ENCODE measurements around the gene BACH2.

The BACH2 gene

DNA sequence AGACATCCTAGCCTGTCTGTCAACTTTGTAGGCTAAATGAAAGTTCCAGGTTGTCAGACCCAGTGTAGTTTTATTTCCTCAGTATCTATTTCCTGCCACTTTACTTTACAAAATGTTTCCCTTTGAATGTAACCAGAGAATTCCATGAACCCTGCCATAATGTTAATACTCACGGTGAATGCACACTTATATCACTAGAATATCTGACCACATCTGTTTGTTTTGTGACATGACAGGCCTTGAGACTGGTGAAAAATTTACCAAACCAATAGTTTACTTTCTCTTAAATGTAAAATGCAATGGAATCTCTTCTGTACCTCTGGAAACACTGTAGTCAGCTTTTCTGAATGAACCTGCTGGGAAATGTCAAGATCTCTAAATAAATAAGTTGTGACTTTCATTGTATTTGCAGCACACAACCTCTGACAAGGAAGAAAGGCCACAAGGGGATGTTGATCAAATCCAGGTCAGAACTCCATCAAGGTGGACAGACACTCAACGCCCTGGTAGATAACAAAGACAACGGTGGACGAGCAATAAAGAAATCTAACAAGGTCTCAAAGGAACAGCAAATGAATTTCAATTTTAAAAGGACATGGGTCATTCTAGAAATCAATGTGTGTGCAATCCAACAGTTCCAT lies 59.2 kb downstream of the BACH2 start:
- no peak for DNase-seq (ENCODE audit: low spot score)

DNA sequence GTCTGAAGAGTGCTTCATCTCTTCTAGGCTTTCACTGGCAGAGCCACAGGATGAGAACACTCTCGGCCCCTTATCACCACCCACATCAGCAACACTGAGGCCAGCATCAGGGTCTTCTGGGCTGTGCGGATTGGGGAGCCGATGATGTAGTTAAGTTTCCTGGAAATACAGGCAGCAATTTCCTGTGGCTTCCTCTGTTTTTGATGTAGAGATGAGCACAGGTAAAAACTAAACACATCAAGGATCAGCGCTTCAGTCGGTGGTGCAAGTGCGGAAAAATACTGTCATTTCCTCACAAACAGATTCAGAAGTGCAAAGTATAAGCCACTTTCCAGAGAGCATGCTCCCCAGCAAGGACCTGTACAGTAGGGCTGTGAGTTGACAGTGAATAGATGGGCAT lies 62.6 kb downstream of the BACH2 start:
- DNase-seq (ENCODE audit: low spot score): no peak

DNA sequence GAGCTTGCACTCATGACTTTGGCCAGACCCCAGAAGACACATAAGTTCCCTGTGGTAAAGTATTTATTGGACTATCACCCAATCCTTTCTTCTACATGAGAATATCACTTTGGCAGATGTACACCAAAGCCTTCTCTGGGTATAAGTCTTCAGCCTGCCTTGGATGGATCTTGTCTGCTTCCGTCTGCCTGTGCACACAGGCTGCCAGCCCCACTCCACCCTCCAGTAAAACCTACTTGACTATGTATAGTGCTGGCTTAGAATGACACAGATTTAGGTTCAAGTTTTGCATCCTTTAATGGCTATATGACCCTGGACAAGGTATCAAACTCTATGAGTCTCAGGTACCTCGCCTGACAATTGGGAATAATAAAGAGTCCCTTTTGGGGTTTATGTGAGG lies 63.4 kb downstream of the BACH2 start:
- DNase-seq (ENCODE audit: low spot score): no peak

DNA sequence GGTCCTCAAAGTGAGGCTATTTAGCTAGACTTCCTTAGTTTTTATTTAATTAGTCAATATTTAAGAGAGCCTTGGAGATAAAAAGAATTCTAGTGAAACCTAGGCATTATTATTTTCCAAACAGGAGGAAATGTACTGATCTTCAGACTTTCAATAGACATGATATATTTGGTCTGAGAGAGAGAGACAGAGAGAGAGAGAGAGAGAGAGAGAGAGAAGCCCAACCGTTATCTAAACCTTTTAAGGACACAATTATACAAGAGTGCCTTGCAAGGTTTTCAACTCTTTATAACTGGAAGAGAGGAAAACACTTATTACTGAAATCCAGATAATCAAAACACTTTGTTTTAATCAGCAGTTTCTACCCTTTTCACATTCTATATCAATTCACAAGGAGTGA lies 64.8 kb downstream of the BACH2 start:
- no peak for DNase-seq (ENCODE audit: low spot score)

DNA sequence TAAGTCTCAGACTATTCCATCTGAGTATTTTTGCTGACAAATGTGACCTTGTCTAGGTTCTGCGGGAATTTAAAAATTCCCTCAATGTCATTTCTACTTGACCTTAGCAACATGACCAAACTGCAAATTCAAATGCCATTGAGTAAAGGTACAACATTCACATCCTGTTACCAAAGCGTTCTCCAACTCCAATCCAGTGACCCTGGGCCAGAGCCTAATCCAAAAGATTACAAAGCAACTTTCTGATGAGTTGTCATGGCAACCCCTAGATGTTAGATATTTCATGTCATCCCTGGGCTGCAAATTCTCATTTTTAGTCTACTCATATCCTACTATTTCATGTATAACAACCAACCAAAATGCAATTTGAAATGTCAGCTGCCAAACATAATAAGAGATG lies 65.3 kb downstream of the BACH2 start:
- DNase-seq (ENCODE audit: low spot score): no peak

DNA sequence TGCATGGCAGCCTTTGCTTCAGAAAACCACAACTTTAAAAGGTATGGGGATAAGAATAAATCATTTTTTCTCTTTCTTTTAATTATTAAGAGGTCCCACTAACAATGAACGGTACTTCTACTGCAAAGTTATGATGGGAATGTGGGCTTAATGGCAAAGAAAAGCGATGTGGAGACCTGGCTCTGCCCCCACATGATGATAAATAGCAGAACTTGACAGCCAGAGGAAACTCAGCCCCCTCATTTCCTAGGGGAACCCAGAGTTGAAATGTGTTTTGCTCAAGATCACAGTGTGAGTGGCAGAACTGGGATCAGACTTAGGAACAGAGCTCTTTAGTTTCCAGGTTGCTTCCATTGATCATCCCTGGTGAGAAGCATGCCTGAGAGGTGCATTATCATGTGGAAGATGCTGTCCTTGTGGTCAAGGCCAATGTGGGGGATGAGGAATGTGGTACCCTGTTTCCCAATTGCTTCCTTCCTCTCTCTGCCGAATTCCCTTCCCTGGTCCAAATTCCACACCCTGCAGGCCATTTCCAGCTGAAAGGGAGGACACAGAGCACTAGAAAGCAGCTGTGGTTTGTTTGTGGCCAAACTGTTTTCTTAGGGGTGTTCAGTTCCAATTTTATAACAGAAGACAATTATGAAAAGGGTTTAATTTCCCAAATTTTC lies 66.0 kb downstream of the BACH2 start:
- no peak for DNase-seq (ENCODE audit: low spot score)

DNA sequence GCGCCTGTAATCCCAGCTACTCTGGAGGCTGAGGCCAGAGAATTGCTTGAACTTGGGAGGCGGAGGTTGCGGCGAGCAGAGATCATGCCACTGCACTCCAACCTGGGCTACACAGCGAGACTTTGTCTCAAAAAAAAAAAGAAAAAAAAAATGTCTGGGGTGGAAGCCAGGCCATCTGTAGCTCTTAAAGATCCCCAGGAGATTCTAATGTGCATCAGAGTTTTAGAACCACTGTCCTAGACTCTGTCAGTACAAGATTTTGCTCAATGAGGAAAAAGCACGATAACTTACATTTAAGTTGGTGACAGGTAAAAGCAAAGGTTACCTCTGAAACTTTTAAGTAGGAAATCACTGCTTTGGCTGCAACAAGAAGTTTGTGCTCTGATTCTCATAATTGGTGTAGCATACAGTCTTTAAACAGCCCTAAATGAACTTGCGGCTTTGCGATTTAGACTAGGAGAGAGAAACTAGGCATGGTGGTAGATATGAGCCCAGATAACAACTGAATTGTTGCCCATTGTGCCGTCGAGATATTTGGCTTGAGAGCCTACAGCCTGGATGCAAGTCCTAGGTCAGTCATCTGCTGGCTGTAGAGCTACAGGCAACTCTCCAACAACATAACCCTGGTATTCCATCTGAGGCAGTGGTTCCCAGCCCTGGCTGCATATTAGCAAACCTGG lies 67.2 kb downstream of the BACH2 start:
- no peak for DNase-seq (ENCODE audit: low spot score)

DNA sequence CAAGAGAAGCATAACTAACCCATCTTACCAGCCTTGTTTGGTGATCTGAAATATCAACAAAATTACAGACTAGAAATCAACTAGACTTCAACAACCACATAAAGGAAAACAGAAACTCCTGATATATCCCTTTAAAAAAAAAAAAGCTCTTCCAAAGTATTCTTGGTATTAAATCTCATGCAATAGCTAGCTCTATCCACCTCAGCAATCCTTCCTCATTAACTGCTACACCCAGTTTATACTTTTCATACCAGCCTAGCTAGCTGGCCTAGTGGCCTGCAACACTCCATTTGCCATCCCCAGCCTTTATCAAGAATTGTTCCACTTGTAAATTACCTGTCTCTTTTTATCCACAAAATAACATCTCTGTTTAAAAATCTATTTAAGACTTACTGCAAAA lies 69.0 kb downstream of the BACH2 start:
- DNase-seq (ENCODE audit: low spot score): no peak

DNA sequence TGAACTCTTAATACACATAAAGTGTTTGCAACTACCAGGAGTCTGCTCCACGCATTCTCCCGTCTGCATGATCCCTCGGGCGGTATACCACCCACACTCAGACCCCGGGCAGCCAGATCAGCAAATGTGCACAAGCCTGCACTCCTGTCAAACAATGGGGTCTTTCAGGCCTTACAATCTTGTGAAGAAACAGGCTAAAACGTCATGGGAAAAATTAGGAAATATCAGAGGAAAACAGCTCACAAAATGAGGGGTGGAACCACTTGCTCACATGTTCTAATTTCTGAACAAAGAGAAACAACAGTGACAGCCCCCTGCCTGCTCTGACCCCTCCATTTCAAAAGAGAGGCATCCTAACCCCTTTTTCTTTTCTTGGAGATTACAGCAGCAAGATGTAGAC lies 69.4 kb downstream of the BACH2 start:
- no peak for DNase-seq (ENCODE audit: low spot score)

DNA sequence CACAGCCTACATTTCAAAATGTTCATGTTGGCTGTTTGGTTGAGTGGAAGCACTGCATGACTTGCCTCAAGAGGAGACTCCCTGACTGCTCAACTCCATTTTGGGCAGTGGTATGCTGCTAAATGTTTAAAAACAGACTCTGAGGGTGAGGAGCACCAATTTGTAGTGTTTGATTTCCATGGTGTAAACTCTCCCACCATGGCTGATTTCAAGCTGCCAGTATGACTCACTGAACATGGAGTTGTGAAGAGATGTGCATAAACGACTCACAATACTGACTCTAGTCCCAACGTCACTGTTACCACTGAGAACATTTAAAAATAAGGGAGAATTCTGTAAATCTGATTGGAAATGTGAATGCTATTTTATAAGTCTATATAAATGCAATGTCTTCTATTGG lies 70.4 kb downstream of the BACH2 start:
- no peak for DNase-seq (ENCODE audit: low spot score)

DNA sequence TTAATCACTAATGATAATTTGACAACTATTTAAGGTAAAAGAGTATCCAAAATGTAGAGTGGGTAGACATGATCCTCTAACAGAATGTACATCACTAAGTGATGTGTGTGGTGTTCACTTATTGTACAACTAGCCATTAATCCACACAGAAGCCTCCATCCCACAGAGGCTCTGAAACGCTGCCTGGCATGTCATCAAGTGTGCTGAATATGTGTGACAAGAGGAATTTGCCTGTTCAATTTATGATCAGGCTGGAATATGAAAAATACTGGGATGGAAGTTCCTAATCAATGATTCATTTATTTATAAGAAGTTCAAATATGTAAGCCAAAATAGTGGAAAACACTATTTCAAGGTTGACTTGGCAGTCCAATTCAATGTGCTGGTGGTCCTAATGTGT lies 72.4 kb downstream of the BACH2 start:
- no peak for DNase-seq (ENCODE audit: low spot score)

DNA sequence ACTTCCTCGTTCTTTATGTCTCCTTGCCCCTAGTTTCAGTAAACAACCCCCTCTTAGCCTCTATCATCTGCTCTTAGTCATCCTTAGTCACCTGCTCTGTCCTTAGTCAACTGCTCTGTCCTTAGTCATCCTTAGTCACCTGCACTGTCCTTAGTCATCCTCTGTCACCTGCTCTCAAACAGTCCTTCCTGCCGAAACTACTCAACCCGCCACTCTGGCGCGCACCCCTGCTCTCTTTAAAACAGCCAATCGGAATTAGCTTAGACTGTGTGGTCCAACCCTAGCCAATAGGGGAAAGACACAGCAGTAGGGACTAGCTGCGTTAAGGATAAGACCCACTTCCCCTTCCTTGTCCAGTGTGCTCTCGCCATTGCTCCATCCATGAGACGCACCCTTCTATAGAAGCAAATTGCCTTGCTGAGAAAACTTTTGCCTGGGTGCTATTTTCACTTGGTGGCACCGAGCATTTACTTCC lies 73.9 kb downstream of the BACH2 start:
- peak; percentile 68 for DNase-seq (ENCODE audit: low spot score)

DNA sequence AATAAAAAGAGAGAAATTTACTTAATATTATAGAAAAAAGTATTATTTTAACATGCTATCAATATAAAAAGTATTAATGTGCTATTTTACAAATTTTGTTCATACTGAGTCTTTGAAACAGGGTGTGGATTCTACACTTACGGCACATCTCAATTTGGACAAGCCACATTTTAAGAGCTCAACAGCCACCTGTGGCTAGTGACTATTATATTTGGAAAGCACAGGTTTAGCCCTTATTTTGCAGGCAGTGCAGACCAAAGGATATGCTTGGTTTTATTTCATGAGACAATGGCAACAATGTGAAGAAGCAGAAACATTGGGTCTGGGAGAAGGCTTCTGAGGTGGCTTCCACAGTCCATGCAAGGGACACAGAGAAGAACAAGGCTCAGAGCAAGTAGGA lies 74.6 kb downstream of the BACH2 start:
- no peak for DNase-seq (ENCODE audit: low spot score)

DNA sequence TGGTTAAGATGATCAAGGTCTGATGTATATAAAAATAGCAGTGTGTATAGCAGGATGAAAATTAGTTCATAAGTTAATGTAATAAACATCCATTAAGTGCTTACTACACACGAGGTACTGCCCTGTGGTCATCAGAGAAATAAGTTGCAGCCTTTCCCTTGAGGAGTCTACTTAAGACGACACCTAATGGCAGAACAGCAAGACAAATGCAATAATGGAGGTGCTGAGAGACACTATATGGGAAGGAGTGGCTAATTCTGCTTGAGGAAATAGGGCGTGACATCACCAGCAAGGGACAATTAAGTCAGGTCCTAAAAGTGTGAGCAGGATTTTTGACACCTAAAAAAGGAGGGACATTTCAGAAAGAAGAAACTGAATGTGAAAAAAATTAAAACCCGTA lies 75.2 kb downstream of the BACH2 start:
- DNase-seq (ENCODE audit: low spot score): no peak

DNA sequence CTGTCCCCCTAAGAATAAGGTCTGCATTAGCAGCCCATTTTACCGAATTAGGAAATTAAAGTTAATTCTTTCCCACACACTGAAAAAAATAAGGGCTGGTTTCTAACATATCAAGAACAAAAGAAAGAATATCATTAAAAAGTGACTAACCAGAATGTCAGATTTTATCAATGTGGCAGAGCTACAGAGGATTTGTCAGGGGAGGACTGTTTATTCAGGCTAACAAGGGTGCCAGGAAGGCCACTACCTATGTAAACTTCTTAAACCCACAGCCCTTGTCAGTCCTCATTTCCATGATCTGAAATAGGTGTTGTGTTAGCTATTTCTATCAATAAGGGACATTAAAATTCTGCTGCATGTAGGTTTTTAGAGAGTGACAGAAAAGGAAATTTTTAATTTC lies 76.4 kb downstream of the BACH2 start:
- no peak for DNase-seq (ENCODE audit: low spot score)

DNA sequence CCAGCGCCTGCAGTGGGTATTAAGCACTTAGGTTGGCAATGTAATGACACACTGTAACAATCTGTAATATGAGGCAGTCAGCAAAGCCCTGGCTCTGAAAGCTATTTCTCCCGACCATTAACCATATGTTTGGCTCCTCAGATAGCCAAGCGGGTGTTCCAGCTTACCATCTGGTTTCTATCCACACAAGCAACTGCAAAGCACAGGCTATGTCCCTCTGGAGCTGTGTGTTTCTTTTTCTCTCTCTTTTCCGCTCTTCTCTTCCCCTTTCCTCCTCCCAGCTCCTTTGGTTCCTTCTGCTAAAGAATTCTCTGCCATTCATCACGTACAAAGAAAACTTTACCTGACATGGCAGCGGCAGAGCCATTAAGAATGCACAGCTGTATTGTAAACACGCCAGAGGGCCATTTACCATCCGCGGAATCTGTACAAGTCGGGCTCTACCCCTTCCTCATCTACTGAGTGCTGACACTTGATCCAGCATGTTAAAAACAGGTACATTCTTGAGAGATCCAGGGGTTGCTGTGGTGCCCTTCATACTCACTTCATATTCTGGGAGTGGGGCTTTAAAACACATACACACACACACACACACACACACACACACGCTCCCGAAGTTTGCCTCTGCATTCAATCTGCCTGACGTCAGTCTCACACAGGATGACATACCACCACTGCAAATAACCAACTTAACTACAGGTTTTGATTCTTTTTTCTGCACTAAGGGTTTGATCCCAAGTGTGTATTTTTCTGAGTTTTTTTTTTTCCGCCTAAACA lies 77.2 kb downstream of the BACH2 start:
- no peak for DNase-seq (ENCODE audit: low spot score)

DNA sequence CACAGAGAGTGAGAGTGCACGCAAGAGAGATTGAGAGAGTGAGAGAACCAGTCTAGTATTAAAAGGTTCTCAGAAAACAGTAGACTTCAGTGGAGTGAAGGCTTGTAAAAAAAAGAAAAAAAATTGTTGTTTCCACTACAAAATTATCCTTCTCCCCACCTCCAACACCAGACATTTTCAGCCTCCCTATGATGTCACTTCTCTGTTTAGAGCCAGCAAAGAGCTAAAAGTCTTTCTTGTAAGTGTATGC lies 77.8 kb downstream of the BACH2 start:
- no peak for DNase-seq (ENCODE audit: low spot score)

DNA sequence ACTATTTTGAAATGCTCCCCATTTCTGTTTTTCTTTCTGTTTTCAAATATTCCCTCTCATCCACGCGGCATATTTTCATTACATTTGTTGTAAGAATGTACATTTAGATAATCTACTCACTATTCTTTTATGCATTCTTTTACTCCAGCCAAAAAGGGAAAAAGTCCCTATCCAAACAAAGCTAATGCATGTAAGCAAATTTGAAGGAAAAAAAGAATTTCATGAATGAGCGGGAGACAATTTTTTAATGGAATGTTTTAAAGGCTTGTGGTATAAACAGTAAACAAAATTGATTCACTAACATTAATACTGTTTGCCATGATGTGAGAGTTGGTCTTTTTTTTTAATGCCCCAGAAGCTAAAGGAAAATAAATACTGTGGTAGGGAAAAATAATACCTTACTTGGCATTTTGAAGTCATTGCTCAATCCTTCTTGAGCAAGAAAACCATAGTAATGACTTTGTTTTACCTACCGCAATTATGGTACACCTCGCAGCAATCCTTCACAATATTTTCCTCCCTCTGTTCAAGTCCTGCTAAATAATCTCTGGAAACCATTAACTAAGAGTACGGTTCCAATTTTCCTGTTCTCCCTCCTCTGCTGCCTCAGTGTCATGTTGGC lies 79.0 kb downstream of the BACH2 start:
- no peak for DNase-seq (ENCODE audit: low spot score)

DNA sequence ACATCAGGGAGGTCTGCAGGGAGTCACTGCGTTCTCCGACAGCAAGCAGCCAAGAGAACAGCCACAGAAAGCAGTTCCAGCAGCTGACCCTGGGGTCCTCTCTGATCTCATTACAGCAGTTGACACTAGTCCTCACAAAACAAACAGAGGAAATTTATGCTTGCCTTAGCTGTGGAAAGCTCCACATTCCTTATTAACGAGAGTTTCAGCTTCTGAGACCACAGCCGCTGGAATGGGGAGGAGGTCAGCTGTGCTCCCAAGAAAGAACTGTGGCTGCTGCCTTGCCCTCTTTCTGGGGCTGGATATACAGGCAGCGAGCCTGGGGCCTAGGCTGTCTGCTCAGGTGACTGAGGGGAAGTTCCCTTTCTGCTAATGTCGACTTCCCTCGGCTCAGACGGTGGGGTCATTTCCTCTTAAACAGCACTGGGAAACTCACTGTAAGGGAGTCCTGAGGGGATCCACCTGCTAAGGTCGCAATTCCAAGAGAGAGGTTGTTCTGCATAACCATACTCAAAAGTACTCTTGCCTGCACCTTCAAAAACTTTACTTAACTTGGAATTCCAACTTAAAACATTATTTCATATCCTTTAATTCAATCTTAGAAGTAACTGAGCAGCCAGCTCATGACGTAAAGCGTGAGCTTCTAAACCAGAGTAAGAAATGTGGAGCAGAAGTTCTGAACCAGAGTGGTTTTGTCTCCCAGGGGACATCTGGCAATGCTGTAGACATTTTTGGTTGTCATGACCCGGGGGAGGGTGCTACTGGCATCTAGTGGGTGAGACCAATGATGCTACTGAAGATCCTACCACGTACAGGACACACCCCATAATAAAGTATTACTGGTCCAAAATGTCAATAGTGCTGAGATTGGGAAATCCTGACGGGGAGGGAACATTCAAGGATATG lies 80.3 kb downstream of the BACH2 start:
- no peak for DNase-seq (ENCODE audit: low spot score)

DNA sequence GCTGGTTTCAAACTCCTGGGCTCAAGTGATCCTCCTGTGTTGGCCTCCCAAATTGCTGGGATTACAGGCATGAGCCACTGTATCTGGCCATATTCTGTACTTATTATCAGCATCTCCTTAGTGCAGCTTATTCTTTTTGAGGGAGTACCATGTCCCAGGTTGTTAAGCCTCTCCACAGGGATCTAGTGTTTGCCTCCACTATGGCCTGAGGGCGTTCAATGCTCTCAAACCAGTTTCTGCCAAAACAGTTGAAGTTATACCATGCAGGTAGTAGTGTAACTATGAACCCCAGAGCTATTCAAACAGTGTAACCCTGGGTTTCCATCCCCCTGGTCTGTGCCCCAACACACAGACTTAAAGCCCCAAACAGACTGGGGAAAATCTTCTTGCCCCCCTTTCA lies 81.7 kb downstream of the BACH2 start:
- no peak for DNase-seq (ENCODE audit: low spot score)

DNA sequence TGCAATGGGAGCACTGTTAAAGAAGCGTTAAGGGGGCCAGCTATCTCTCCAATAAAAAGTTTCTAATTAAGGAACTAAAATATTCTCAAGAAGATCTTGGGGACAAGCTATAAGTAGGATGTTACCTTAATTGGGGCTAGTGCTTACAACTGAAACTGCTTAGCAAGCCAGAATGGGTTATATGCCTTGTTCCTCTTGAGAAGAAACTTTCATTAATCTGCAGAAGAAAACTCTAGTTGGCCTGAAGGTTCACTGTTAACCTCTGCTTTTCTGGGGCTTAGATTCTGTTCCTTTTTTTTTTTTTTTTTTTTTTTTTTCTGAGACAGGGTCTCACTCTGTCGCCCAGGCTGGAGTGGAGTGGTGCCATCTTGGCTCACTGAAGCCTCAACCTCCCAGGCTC lies 82.2 kb downstream of the BACH2 start:
- no peak for DNase-seq (ENCODE audit: low spot score)

DNA sequence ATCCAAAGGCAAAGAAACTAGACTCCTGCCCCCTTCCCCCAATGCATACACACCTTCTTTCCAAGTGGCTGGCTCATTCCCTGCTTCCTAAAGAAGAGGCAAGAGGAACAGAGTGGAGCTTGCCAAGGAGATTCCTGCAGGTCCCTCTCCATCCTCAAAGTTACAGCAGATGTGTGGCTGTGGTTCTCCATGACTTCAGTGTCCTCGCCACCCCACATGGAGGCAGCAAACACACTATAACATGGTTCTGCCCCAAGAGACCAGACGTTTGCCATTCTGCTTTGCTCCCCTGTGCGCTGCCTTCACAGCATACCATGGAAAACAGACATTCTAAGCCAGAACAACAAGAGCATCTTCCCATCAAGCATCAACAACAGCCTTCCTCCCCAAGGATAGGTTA lies 84.4 kb downstream of the BACH2 start:
- DNase-seq (ENCODE audit: low spot score): no peak

Data from LoVo (cell line).